ENCODE results near the gene ZNF316. TPM values are rescaled to one million over a fixed set of nuclear protein-coding genes. Genes with fewer than 3 reads are reported as not detected.
A peak's percentile ranks its signal among the peaks of the same experiment; 100 is the strongest.

Gene ZNF316
- total RNA-seq, 1 donor from 2014 or later: 59.7 TPM

- peaks cover 58% of the 10 kb centered on the region for H3K9me3 Mint-ChIP-seq (ENCODE audit: low read depth)
- no peaks in the 10 kb centered on the region for H3K27me3 Mint-ChIP-seq
- TF ChIP-seq CTCF (IDR thresholded peaks at IDR 0.05; ENCODE audit: unreplicated experiment): no peak
- peaks cover 39% of the 10 kb centered on the region for H3K36me3 Mint-ChIP-seq (ENCODE audit: insufficient read depth)
- H3K4me1 Mint-ChIP-seq (ENCODE audit: low read depth): no peaks in the 10 kb centered on the region
- no peak for DNase-seq (ENCODE audit: low spot score, unreplicated experiment)
- H3K27ac Mint-ChIP-seq: peak overlapping the region; percentile 91
- H3K4me3 Mint-ChIP-seq (ENCODE audit: low read depth): no peak overlapping the region
Observed at GRCh38 chr7:6691609-6692106, 54.5 kb downstream of the ZNF316 start.

GRCh38 chr7:6700793-6701192 is 63.7 kb downstream of the ZNF316 start:
- Mint-ChIP-seq H3K9me3 (ENCODE audit: low read depth) (peaks cover 46% of the 10 kb centered on the region), H3K4me3 (ENCODE audit: low read depth) (no peak overlapping the region), H3K27ac (peak overlapping the region; percentile 29), H3K27me3 (no peaks in the 10 kb centered on the region), H3K36me3 (ENCODE audit: insufficient read depth) (peaks cover 44% of the 10 kb centered on the region), H3K4me1 (ENCODE audit: low read depth) (peaks cover 4% of the 10 kb centered on the region)
- no peak for TF ChIP-seq CTCF (IDR thresholded peaks at IDR 0.05; ENCODE audit: unreplicated experiment)
- no peak for DNase-seq (ENCODE audit: low spot score, unreplicated experiment)

GRCh38 chr7:6701860-6702259 is 64.7 kb downstream of the ZNF316 start:
- Mint-ChIP-seq H3K4me3 (ENCODE audit: low read depth) (no peak overlapping the region), H3K27me3 (no peaks in the 10 kb centered on the region), H3K9me3 (ENCODE audit: low read depth) (peaks cover 46% of the 10 kb centered on the region), H3K4me1 (ENCODE audit: low read depth) (peaks cover 4% of the 10 kb centered on the region), H3K36me3 (ENCODE audit: insufficient read depth) (peaks cover 44% of the 10 kb centered on the region), H3K27ac (no peak overlapping the region)
- DNase-seq (ENCODE audit: low spot score, unreplicated experiment): no peak
- no peak for TF ChIP-seq CTCF (IDR thresholded peaks at IDR 0.05; ENCODE audit: unreplicated experiment)

Other genes with a start within 250 kb of the ZNF316 start
- gene DAGLB, start 189.4 kb upstream of the ZNF316 start, total RNA-seq: 30.3 and 31.2 TPM in 2 replicates
- 76.5 and 86.4 TPM in 2 replicates for gene KDELR2, start 153.2 kb upstream of the ZNF316 start, total RNA-seq
- gene GRID2IP, start 85.9 kb upstream of the ZNF316 start, total RNA-seq: 2.0 and 2.5 TPM in 2 replicates
- 83.4 and 86.5 TPM in 2 replicates for gene ZDHHC4, start 59.9 kb upstream of the ZNF316 start, total RNA-seq
- gene INTS15, start 47.3 kb upstream of the ZNF316 start, total RNA-seq: 48.6 and 57.1 TPM in 2 replicates
- gene ZNF853, start 21.7 kb upstream of the ZNF316 start, total RNA-seq: 13.7 and 14.3 TPM in 2 replicates
- gene ZNF12, start 69.6 kb downstream of the ZNF316 start, total RNA-seq: 25.7 and 28.8 TPM in 2 replicates
- 2.8 and 3.6 TPM in 2 replicates for gene RSPH10B2, start 116.8 kb downstream of the ZNF316 start, total RNA-seq
- gene CCZ1B, start 189.0 kb downstream of the ZNF316 start, total RNA-seq: 71.5 and 83.6 TPM in 2 replicates